Stimulated activated CD8-positive, alpha-beta memory T cell treated with anti-CD3 and anti-CD28 coated beads, Interleukin-7, amount 100 ng/mL, for 4 hours (primary cell): Measurements from ENCODE around the gene EML4.
"Not testable (repeated sequence)": the region's sequence is repeated elsewhere in the genome, so short reads cannot be mapped to it uniquely, and the experiment has no call there.

ENCODE experiments used
- DNase-seq, 2 donors: peaks; one replicate each; pipeline ENCODE4 v3.0.0-alpha.2; 2020; ENCODE audit warnings: low read depth in 2 of 2

The EML4 gene

DNA sequence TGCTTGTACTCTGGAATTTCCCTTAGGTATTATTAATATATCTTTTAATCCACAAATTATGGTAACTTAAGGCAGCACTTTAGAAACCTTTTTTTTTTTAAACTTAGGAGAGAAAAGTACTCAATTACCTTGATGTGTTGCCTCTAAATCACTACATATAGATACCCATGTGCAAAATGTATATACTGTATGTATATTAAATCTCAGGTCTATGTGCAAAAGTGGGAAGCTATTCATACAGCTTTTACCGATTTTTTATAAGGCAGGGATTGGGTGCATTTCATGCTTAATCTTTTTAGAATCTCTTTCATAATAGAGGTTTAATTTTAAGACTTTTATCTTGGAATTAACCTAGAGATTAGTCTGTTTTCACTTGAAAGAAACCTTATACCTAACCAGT, 3.4 kb downstream of the EML4 start:
- DNase-seq = no peak

DNA sequence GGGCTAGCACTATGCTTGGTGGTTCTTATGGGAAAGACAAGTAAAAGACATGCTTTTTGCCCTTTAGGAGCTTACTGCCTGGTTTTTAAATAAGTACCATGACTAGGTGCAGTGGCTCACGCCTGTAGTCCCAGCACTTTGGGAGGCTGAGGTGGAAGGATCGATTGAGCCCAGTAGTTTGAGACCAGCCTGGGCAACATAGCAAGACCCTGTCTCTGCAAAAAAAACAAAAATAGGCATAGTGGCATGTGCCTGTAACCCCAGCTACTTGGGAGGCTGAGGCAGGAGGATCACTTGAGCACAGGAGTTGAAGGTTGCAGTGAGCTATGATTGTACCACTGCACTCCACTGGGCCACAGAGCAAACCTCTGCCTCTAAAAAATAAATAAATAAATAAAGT, 4.3 kb downstream of the EML4 start:
- not testable (repeated sequence) for DNase-seq

DNA sequence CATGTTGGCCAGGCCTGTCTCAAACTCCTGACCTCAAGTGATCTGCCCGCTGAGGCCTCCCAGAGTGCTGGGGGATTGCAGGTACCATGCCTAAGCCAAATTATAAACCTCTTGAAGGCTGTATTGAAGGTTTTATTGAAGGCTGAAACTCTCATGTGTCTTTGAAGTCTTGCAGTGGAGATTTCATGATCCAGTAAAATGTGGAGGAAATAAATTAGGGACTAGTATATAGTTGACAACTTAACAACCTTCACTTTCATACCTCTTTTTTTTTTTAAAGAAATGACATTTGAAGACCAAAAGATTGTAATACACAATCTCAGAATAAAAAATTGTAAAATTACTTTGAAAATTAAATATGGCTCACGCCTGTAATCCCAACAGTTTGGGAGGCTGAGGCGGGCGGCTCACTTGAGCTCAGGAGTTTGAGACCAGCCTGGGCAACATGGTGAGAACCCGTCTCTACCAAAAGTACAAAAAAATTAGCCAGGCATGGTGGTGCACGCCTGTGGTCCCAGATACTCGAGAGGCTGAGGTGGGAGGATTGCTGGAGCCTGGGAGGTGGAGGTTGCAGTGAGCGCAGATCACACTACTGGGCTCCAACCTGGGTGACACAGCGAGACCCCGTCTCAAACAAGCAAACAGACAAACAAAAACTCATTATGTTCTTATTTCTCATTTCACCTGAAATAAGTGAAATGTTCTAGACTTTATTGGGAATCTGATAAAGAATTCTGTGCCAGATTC, 8.0 kb downstream of the EML4 start:
- DNase-seq = no peak

DNA sequence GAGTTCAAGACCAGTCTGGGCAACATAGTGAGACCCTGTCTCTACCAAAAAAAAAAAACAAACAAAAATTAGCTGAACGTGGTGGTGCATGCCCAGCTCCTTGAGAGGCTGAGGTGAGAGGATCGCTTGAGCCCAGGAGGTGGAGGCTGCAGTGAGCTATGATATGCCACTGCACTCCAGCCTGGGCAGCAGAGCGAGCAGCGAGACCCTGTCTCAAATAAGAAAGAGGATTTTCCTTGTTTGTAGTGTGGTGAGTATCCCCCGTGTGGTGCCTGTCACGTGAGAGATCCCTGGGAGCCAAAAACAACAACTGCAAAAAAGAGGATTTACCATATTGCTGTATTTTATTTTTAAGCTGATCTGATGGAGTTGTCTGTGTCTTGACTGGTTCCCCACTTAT, 9.2 kb downstream of the EML4 start:
- DNase-seq = no peak

DNA sequence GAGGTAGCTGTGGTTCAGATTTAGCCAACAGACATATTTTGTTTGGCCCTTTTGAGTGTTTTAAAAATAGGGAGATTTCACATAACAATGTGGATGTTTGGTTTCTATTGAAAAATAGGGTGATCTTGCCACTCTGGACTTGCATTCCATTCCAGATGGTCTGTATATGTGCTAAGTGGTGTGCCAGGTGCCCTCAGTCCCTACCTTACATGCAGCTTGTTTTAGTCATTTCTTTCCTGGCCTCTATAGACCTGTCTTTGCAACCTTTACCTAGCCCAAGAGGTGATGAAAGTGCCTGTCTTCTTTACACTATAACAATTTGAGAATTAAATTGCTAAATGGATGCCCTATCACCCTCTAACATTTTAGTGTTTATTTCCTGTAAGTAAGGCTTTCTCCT, 11.1 kb downstream of the EML4 start:
- no peak for DNase-seq

DNA sequence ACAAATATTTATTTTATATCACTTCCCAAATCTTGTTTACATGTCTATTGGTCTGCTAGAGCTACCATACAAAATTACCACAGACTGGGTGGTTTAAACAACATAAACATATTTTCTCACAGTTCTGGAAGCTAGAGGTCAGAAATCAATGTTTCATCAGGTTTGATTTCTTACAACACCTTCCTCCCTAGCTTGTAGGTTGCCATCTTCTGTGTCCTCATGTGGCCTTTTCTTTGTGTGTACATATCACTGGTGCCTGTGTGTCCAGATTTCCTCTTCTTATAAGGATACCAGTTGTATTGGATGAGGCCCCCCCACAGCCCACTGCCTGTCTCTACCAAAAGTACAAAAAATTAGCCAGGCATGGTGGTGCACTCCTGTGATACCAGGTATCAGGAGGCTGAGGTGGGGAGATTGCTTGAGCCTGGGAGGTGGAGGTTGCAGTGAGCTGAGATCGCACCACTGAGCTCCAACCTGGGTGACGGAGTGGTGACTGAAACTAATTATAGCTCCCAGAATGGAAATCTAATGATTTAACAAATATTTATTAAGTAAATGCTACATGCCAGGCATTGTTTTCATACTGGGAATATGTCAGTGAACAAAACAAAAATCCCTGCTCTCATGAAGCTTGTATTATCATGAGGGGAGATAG, 13.6 kb downstream of the EML4 start:
- DNase-seq = no peak

DNA sequence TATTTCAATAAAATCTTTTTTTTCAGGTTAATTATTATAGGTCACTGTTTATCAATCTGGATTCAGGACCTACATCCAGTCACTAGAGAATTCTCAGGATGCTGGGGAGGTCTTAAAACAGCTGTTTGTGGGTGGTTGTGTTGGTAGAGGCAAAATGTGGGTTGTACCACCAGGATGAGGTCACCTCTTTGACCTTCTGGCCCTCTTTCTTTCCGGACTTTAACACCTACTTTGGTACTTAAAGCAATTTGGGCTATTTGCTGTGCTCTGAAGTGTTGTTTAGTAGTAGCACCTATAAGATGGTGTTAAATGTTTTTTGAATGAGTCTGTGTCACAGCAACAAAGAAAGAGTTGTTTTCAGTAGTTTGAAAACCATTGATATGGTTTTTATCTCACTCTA, 14.6 kb downstream of the EML4 start:
- DNase-seq = no peak

DNA sequence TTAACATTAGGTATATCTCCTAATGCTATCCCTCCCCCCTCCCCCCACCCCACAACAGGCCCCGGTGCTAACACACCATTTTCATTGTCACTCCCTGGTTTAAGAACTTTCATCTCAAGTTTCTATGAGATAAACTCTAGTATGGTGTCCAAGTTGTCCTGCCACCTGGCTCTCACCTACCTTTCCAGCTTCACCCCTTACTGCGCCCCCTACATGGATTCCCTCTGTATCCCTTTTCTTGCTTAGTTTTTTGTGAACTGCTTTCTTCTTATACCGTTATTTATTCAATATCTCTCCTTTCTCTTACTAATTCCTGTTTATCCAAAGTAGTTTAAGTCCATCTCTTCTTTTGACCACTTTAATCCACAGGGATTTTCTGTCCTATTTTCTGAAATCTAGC, 15.2 kb downstream of the EML4 start:
- no peak for DNase-seq

DNA sequence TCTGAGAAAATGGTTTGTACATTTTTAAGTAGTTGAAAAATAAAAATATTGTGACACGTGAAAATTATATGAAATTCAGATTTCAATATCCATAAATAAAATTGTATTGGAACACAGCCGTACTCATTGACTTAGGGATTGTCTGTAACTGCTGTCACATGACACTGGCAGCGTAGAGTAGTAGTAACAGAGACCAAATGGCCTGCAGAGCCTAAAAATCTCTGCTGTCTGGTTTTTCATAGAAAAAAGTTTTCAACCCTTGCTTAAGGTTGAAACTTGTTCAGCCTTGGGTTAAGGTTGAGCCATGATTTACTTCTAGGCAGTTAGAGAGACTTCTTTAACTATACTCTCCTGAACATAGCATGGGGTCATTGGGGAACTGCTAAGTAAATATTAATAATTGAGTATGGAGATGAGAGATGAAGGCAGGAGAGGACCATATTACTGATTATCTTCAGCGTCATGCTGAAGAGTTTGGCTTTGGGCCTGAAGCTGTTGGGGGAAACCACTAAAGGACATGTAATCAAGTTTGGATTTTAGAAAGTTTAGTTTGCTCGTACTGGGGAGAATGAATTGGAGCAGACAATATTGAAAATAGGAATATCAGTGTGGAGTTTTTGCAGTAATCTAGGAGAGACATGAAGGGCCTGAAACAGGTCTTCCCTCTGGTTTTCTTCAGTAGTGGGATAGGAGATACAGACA, 16.2 kb downstream of the EML4 start:
- no peak for DNase-seq

DNA sequence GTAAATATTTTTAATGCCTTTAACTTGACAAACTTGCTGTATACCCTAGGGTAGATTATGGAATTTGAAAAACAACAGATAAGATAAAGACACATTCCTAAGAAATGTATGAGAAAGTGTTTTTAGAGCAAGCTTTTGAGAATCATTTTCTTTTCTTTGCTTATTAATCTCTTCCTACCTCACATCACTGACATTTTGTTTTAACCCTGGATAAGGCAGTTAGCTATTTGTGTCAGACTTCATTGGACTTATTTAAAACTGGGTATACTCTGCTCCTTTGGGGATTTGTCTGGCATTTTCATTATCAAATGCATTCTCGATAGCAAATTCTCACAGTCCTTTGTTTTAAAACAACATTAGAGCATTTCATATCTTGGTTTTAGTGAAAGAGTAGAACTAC, 17.2 kb downstream of the EML4 start:
- DNase-seq = no peak

DNA sequence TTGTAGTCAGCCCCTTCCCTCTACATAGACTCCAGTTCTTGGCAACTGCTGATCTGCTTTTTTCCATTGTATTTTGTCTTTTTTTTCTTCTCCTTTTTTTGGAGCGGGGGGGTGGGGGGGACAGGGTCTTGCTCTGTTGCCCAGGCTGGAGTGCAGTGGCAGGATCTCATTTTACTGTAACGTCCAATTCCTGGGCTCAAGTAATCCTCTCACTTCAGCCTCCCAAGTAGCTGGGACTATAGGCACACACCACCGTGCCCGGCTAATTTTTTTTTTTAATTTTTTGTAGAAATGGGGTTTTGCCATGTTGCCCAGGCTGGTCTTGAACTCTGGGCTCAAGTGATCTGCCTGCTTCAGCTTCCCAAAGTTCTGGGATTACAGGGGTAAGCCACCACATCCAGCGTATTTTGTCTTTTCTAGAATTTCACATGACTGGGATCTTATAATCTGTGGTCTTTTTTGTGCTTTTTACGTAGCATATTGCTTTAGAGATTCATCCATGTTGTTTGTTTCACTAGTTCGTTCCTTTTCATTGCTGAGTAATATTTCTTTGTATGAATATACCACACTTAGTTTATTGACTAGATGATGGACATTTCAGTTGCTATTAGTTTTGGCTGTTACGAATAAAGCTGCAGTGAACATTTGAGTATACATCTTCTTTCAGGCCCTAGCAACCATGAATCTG, 17.9 kb downstream of the EML4 start:
- DNase-seq = no peak

DNA sequence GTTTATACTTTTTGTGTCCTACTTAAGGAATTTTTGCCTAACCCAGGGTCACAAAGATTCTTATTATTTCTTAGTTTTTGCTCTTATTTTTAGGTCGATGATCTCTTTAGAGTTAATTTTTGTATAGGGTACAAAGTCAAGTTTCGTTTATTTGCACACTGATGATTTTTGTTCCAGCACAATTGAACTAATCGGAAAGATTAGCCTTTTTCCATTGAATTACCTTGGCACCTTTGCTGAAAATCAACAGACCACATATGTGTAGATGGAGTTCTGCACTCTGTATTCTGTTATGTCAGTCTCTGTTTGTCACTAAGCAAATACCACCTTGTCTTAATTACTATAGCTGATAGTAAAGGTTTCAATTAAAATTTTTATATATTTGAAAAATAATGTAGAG, 18.7 kb downstream of the EML4 start:
- DNase-seq = no peak

DNA sequence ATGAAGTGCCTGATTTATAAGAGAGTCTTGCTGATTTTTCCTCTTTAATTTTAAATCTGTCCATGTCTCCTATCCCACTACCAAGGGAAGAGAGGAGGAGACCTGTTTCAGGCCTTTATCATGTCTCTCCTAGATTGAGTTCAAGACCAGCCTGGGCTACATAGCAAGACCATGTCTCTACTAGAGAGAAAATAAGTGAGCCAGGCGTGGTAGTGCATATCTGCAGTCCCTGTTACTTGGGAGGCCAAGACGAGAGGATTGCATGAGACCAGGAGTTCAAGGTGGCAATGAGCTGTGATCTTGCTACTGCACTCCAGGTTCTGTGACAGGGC, 20.0 kb downstream of the EML4 start:
- DNase-seq = no peak

DNA sequence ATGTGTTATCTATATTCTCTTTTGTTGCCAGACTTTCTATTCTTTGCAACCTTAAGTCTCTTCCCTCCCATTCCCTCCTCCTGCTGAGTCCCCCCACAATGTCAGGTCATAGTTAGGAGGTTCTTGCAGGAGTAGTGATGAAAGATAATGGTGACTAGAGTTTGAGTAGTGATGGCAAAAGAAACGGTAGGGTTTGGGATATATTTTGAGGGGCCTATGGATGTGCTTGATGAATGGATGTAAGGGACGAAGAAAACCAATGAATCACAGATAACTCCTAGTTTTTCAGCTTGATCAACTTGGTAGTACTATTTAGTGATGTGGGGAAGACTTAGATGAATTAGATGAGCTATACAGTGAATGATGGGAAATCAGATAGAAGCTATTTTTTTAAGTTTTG, 21.0 kb downstream of the EML4 start:
- DNase-seq = no peak

DNA sequence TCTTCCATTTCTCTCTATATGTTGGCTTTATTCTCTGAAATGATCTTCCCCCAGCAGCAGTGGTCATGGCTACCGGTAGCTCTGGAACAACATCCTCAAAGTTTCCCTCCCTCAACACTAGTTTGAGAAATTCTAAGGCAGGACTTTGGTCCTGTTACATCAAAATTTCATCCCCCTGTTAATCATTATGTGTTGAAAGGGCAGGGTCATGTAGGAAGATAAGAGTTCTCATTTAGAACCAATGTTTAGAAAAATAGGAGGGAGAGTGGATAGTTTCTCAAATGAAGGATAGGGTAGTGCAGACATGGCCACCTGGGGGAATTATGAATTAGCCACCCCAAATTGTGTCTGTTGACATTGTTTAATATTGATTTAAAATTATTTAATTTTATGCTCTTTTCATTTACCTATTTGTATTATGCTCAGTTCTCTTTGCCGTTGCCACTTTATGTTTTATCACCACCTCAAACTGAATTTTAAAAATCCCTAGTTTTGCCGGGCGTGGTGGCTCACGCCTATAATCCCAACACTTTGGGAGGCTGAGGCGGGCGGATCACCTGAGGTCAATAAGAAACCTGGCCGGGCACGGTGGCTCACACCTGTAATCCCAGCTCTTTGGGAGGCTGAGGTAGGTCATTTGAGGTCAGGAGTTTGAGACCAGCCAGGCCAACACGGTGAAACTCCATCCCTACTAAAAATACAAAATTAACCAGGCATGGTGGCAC, 22.3 kb downstream of the EML4 start:
- DNase-seq = no peak

DNA sequence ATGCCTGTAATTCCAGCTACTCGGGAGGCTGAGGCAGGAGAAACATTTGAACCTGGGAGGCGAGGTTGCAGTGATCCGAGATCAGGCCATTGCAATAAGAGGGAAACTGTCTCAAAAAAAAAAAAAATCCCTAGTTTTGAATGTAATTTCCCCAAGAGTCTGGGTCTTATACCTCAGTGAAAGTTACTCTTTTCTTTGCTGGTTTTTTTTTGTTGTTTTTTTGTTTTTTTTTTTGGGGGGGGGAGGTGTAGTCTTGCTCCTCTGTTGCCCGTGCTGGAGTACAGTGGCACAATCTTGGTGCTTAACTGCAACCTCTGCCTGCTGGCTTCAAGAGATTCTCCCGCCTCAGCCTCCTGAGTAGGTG, 22.8 kb downstream of the EML4 start:
- DNase-seq = no peak

DNA sequence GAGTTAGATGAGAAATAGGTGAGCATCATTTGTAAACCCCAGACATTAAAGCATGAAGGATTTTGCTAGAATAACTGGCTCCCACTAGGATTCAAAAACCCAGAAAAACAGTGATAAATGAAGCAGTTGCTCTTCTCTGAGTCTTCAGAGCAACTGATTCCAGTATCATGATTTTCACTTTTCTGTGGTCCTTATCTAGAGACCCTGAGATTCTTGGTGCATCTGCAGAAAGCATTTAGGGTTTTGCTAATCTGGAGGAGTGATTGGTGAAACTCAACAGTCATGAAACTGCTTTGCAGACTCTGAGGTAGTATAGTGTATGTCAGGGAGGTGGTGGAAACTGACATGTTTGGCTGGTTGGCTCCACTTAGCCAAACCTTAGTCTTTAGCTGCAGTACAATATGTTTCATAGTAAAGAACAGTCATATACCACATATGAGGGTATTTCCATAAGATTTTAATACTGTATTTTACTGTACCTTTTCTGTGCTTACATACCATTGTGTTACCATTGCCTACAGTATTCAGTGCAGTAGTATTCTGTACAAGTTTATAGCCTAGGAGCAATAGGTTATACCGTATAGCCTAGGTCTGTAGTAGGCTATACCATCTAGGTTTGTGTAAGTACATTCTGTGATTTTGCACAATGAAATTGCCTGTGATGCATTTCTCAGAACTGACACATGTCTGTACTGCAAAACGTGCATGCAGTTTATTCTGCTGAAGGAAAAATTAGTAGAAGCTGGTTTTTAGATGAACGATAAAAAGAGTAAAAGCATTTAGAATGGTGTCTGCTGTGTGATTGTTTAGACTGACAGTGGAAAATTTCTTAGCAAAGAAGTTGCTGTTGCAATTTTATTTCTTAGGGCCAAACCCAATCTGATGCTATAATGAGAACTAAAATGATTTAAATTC, 23.8 kb downstream of the EML4 start:
- no peak for DNase-seq

DNA sequence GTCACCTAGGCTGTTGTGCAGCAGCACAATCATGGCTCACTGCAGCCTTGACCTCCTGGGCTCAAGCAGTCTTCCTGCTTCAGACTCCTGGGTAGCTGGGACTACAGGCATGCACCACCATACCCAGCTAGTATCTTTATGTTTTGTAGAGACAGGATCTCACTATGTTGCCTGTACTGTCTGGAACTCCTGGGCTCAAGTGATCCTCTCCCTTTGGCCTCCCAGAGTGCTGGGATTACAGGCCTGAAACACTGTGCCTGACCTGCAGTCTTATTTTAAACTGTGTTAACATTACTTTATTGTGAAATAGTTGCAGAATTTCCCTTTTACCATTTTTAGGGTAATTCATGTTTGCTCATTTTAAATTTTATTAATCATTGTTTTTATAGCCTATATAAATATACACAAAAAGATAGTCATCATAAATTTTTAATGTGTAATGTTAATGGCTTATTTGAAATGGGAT, 24.6 kb downstream of the EML4 start:
- no peak for DNase-seq

DNA sequence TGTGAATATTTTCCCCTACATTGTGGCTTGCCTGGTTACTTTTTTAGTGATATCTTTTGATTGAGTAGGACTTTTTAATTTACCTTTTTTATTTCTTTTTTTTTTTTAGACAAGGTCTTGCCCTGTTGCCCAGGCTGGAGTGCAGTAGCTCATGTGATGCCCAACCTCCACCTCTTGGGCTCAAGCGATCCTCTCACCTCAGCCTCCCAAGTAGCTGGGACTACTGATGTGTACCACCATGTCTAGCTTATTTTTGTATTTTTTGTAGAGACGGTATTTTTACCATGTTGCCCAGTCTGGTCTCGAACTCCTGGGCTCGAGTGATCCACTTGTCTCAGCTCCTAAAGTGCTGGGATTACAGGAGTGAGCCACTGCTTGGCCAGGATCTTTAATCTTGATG, 25.3 kb downstream of the EML4 start:
- DNase-seq = no peak

DNA sequence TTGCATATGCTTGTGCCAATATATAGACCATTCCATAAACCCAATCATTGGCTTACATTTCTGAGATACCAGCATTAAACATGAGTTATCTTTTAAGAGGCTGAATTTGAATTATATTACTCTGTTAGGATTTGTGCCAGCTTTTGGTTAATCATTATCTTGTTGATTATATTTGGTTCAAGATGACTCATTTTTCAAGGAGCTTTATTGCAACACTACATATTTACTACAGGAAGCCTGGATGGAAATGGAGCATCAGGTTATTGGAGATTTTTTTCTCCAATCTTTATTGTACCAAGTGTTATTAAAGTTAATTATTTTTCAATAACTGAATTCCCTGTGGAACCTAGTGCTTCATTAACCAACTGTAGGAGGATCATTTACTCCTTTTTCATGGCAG, 26.4 kb downstream of the EML4 start:
- DNase-seq = no peak

DNA sequence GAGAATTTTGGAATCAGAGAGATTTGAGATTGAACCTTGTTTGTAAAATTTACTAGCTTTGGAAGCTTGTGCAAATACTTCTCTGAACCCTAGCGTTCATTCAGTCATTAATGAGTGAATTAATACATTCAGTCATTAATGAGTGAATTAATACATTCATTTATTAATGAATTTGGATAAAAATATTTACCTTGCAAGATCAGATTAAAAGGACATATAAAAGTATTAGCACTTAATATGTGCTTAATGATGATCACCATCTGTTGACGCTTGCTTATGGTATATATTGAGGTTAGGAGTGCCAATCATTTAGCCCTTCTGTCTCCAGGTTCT, 26.9 kb downstream of the EML4 start:
- no peak for DNase-seq
